Stimulated activated CD4-positive, alpha-beta T cell treated with anti-CD3 and anti-CD28 coated beads, Interleukin-12 subunit alpha, Interleukin-12 subunit beta, amount 100 ng/mL, for 24 hours (primary cell): ENCODE measurements around the gene CNN2.

Experiments used
- DNase-seq, 2 experiments: peaks; one replicate each; pipeline ENCODE4 v3.0.0-alpha.2; 2020; ENCODE audit warnings: low read depth in 2 of 2

The CNN2 gene

GRCh38 chr19:1049106-1049505 is 22.7 kb downstream of the CNN2 start:
- DNase-seq: no peak

DNA sequence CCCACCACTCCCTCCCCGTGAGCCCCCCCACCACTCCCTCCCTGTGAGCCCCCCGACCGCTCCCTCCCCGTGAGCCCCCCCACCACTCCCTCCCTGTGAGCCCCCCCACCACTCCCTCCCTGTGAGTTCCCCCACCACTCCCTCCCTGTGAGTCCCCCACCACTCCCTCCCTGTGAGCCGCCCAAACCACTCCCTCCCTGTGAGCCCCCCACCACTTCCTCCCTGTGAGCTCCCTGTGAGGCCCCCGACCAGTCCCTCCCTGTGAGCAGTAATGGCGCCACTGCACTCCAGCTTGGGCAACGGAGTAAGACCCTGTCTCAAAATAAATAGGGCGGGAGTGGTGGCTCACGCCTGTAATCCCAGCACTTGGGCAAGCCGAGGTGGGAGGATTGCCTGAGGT is 23.4 kb downstream of the CNN2 start:
- DNase-seq: no peak

DNA sequence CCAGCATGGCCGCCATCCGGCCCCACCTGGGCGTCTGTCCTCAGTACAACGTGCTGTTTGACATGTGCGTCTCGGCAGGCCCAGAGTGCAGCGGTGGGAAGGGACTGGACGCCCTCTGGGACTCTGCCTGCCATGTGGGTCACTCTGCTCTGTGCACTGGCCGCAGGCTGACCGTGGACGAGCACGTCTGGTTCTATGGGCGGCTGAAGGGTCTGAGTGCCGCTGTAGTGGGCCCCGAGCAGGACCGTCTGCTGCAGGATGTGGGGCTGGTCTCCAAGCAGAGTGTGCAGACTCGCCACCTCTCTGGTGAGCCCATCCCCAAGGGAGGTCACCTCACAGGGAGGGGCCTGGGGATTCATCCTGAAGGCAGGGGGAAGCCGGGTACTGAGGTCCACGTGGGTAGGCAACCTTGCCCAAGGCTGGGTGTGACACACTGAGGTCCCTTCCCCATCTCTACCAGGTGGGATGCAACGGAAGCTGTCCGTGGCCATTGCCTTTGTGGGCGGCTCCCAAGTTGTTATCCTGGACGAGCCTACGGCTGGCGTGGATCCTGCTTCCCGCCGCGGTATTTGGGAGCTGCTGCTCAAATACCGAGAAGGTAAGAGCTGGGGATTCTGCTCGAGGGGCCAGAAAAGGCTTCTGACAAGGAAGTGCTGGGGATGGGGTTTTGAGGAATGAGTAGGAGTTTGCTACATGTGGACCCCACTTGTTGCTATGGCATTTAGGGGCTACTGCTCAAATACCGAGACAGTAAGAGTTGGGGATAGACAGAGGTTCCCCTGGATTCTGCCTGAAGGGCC is 24.8 kb downstream of the CNN2 start:
- DNase-seq: no peak

GRCh38 chr19:1051791-1052190 is 25.4 kb downstream of the CNN2 start:
- DNase-seq: no peak

DNA sequence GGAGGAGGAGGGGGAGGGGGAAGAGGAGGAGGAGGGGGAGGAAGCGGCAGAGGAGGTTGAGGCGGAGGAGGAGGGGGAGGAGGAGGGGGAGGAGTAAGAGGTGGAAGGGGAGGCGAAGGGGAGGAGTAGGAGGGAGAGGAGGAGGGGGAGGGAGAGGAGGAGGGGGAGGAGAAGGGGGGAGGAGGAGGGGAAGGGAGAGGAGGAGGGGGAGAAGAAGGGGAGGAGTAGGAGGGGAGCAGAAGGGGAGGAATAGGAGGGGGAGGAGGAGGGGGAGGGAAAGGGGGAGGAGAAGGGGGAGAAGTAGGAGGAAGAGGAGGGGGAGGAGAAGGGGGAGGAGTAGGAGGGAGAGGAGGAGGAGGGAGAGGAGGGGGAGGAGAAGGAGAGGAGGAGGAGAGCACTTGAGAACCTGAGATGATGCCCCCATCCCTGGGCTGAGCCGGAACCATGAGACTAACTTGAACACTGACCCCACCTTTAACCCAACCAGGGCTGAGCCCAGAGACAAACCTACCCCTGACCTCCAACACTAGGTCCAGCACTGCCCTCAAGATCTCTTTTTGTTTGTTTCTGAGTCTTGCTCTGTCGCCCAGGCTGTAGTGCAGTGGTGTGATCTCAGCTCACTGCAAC is 26.1 kb downstream of the CNN2 start:
- no peak for DNase-seq

DNA sequence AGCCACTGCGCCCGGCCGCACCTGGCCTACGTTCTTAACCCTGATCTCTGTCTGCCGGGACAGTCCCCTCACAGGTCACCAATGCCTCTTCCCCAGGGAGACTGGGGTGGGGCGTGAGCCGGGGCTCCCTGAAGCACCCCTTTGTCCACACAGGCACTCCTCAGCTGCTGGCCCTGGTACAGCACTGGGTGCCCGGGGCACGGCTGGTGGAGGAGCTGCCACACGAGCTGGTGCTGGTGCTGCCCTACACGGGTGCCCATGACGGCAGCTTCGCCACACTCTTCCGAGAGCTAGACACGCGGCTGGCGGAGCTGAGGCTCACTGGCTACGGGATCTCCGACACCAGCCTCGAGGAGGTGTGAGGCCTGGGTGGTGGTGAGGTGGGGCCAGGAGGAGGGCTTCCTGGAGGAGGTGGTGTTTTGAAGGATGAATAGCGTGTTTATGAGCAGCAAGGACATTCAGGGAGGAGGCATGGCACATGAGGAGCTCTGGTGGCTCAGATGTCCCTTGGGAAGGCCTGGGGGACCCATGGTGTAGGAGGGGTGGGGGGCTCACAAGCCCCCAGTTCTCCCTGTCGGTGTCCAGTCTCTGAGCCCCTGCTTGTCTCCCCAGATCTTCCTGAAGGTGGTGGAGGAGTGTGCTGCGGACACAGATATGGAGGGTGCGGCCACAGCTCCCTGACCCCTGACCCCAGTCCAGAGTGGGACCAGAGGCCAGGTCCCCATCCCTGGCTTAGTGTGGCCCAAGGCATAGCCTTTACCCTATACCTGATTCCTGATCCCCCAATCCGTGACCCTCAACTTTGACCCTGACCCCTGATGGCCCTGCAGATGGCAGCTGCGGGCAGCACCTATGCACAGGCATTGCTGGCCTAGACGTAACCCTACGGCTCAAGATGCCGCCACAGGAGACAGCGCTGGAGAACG is 27.0 kb downstream of the CNN2 start:
- no peak for DNase-seq

- DNase-seq: no peak
Measured at GRCh38 chr19:1054102-1055027, 28.0 kb downstream of the CNN2 start.

DNA sequence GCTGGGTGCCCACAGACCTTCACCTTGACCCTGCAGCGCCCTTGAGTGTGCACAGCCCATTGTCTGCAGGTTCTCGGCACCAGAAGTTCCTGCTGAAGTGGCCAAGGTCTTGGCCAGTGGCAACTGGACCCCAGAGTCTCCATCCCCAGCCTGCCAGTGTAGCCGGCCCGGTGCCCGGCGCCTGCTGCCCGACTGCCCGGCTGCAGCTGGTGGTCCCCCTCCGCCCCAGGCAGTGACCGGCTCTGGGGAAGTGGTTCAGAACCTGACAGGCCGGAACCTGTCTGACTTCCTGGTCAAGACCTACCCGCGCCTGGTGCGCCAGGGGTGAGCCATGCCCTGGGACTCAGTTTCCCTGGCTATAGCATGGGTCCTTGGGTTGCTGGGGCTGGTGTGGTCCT is 28.6 kb downstream of the CNN2 start:
- DNase-seq: no peak

GRCh38 chr19:1055886-1056620 is 29.6 kb downstream of the CNN2 start:
- DNase-seq: no peak

GRCh38 chr19:1057176-1057855 is 30.9 kb downstream of the CNN2 start:
- DNase-seq: no peak

DNA sequence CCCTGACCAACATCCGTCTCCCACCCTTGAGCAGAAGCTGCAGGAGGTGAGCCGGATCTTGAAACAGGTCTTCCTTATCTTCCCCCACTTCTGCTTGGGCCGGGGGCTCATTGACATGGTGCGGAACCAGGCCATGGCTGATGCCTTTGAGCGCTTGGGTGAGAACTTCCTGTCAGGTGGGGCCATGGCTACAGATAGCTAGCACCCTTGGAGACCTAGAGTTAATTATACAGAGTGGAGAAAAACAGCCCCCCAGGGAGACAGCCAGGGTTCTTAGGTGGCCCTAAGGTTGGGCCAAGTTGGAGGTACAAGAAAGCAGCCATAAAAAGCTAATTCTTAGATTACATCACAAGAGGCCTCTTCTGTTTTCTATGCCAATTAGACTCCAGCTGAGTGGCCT is 31.7 kb downstream of the CNN2 start:
- DNase-seq: no peak

DNA sequence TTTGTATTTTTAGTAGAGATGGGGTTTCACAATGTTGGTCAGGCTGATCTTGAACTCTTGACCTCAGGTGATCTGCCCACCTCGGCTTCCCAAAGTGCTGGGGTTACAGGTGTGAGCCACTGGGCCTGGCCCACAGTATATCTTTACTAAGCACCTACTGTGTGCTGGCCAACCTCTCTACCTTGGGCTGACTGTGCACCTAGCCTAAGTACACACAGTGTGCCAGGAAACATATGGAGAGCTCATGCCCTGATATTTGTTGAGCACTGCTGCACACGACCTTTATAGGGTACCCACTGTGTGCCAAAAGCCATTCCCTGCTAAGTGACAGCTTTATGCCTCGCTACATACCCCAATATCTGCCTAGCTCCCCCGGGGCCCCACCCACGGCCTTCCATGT is 34.3 kb downstream of the CNN2 start:
- DNase-seq: no peak

- DNase-seq: no peak
Measured at GRCh38 chr19:1061987-1062386, 35.6 kb downstream of the CNN2 start.

DNA sequence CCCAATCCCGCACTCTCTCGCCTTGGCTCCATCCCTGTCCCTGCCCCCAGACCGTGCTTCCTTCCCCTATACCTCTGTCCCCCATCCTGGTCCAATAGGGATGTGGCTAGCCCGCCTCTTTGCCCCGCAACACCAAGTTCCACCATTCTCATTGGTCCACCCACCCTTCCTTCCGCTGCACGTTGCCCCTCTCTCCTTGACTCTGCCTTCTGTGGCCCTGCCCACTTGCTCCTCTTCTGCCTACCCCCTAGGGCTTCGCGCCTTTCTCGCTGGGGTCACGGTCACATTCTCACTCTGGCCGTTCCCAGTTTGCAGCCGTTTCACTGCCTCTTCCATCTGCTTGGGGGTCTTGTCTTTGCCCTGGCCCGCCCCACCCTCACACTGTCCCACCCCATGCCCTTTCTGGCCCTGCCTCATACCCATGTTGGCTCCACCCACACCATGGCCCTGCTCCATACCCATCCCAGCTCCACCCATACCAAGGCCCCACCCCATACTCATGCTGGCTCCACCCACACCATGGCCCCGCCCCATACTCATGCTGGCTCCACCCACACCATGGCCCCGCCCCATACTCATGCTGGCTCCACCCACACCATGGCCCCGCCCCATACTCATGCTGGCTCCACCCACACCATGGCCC is 36.1 kb downstream of the CNN2 start:
- DNase-seq: no peak

GRCh38 chr19:1063030-1063908 is 36.9 kb downstream of the CNN2 start:
- no peak for DNase-seq

GRCh38 chr19:1063909-1064660 is 37.7 kb downstream of the CNN2 start:
- no peak for DNase-seq

- DNase-seq: peak; percentile 58 to 69
Measured at GRCh38 chr19:1064661-1065605, 38.5 kb downstream of the CNN2 start.
